Heart left ventricle (tissue), 13 donors: Measurements from ENCODE around the gene PTPRN2.

Experiments
- CTCF ChIP-seq, 12 donors: fragments of 200-600 bp; sonication (generic) in 4 of 12; IDR thresholded peaks; one replicate each; pipeline versions ENCODE4 v1.5.0 to v1.8.0; 2018 to 2022; ENCODE audit warnings: antibody characterized with exemption in 12 of 12, mild to moderate bottlenecking in 5 of 12
- POLR2A ChIP-seq, 2 donors: fragments of 450-650 bp; IDR thresholded peaks; one replicate each; pipeline ENCODE4 v1.6.1; 2017; ENCODE audit warnings: antibody characterized with exemption in 2 of 2, mild to moderate bottlenecking in 2 of 2, moderate library complexity in 2 of 2
- donor health status: ischemic (EF 13 %, LVEDD 7.1; RV severe dilation, severe dysfunction).
- donor health status: DM: no; HTN: yes; CAD: no.
- donor health status: DM: no; HTN: no; CAD: no.
- donor health status: ischemic (EF 25% LVEDD 6.9; RV normal size, moderate dysfunction).
- donor health status: ischemic (EF 25% LVEDD 5.7; RV mildly dilated, moderate dysfunction).
- donor health status: ischemic (EF 35%, LVEDD 5.7; RV mildly dilated, moderate dysfunction).
- donor health status: nonischemic (EF 11% LVEDD 7.7; RV severe dilation, severe dysfunction).
- donor health status: DM: yes; HTN: yes; CAD: no.
- donor health status: PGD.
- donor health status: ischemic (EF 29% LVEDD 5.4; RV normal size, mild dysfunction).
- donor health status: nonischemic (EF 23%, LVEDD 6.1; RV moderate dilation, normal function).

DNA sequence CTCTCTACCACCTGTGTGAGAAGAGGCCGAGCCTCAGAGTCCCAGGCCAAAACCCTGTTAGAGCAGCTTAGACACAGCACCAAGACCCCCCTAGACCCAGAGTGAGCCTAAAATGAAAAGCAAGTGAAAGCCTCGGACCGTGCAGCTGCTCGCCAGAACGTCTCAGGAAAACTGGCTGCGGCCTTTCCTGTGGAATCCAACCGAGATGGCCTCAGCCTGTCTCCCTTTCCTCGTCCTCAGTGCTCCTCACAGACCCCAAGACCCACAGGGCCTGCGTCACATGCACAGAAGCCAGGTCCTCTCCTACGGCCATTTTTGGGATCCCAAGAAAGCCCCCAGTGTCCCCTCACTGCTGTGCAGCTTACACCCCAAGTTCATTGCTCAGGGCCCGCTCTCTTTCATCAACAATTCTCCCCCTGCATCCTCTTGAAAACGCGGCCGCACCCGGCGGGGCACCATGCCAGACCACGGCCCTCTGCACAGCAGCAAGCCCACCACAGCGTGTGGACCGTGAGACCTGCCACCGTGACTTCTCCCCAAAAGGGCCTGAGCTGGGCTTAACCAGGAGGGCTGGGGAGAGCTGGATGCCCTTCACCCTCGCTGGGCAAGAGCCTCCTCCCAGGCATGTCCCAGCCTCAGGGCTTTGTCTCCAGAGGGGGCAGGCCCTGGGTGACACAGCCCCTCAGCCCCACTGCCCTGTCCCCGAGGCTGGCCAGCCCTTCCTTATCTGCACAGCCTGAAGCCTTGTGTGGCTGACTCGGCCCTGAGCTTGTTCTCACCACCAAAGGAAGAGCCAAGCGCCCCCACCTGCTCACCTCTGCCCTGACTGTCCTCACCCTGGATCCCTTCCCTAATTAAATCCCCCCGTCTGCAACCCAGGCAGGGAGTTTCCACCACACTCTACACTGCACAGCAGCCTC is 142.9 kb downstream of the PTPRN2 start:
- TF ChIP-seq CTCF (IDR thresholded peaks at IDR 0.05) (no peak), POLR2A (IDR thresholded peaks at IDR 0.05) (no peak)
